ENCODE results near the gene TBX6.
"Not testable (repeated sequence)": the region's sequence is repeated elsewhere in the genome, so short reads cannot be mapped to it uniquely, and the experiment has no call there.

Gene TBX6

GRCh38 chr16:30065943-30066760 lies 25.6 kb downstream of the TBX6 start:
- peak; percentile 37 for DNase-seq (ENCODE audit: low read depth)

DNA sequence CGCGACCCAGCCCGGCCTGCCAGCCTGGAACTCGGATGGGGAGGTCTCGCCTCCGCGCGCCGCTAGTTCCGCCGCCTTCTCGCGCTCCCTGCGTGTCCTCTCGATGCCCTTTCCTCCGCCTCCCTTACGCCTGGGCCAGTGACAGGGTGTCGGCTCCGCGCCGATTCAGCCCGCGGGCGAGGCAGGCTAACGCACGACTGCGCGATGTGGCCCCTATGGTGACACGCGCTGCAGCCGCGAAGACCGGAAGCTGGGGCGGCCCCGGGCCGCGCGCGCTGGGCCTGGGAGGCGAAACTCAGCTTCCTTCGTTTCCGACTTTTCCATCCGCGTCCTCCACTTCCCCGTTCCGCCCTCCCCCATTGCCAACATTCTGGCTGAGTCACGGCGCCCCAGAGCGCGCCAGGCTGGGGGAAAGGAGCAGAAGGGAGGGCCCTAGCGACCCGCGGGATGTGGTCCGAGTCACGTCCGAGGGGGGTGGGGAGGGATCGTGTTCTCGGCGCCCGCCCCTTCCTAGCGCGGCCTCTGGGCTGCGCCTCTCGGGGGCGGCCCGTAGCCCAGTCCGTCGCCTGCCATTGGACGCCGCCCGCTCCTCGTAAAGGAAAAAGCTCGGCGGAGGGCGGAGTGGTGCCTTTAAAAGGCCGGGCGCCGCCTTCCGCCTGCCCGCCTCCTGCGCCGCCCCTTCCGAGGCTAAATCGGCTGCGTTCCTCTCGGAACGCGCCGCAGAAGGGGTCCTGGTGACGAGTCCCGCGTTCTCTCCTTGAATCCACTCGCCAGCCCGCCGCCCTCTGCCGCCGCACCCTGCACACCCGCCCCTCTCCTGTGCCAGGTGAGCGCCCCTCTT lies 26.4 kb downstream of the TBX6 start, which contains the start of gene ALDOA:
TSS of gene ALDOA (plus strand) at position 659 of the 841 bp plus-strand sequence. CDS start 1,138 bp downstream, outside the sequence.
- DNase-seq (ENCODE audit: low read depth) = peak; percentile 99

DNA sequence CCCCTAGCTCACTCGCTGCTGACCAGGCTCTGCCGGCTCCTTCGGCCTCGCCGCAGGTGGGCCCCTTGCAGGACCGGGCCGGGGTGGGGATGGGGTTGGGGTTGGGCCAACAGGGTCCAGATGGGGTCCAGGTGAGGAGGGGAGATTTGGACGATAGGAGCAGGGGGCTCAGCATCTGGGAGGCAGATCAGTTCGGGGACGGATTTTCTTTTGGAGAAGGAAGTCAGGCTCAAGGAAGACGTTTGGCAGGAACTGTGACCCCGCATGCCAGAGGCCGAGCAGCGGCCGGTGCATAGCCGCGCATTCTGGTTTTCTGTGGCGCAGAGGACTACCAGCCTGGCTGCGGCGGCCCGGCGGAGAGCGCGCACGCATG lies 27.0 kb downstream of the TBX6 start:
- no peak for DNase-seq (ENCODE audit: low read depth)

DNA sequence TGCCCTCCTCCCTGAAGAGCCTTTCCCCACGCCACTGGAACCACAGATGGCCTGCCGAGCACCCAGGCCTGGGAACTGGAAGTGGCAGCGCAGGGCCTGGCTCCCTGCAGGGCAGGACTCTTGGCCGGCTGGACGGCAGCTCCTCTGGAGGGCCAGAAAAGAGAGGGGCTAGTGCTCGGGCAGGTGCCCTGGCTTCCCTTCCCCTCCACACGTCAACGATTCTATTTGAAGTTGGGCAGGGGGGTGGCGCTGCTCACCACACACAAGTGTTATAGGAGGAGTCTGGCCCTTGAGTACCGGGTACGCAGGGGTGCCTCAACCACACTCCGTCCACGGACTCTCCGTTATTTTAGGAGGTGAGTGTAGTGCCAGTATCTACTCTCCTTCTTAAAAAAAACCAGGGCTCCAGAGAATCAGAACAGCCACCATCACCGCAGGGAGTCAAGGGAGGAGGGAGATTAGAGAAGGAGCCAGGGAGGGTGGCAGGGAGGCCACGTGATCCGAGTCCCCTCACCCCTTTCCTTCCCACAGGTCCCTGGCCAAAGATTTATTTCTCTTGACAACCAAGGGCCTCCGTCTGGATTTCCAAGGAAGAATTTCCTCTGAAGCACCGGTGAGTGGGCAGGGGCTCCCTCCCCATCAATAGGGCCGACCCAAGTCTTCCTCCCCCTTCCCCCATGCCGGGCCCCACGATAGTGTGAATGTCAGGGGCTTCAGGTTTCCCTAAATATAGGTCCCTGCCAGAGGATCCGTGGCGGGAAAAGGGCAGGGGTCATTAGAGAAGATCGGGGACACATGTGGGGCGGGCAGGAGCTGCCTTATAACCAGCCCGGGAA lies 27.6 kb downstream of the TBX6 start:
- DNase-seq (ENCODE audit: low read depth) = no peak

- no peak for DNase-seq (ENCODE audit: low read depth)
These were observed 28.3 kb downstream of the TBX6 start for GRCh38 chr16:30063278-30063892.

GRCh38 chr16:30060836-30061554 lies 30.7 kb downstream of the TBX6 start:
- DNase-seq (ENCODE audit: low read depth) = no peak

DNA sequence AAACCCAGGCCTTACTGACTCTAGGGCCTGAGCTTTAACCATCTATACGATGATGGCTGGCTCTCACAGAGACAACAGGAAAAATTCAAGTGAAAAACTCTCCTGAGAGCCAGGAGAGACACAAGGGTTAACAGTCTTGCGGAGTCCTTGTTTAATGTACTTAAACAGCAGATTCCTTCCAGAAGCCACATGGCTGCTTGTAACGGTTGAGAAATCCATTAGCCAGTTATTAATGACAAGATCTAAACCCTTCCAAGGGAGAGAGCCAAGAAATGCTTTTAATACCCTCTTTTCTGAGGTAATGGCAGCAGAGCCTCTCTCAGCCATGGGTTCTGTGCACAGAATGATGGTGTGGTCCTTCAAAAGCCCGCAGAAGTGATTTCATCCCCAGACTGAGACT lies 31.4 kb downstream of the TBX6 start:
- no peak for DNase-seq (ENCODE audit: low read depth)

DNA sequence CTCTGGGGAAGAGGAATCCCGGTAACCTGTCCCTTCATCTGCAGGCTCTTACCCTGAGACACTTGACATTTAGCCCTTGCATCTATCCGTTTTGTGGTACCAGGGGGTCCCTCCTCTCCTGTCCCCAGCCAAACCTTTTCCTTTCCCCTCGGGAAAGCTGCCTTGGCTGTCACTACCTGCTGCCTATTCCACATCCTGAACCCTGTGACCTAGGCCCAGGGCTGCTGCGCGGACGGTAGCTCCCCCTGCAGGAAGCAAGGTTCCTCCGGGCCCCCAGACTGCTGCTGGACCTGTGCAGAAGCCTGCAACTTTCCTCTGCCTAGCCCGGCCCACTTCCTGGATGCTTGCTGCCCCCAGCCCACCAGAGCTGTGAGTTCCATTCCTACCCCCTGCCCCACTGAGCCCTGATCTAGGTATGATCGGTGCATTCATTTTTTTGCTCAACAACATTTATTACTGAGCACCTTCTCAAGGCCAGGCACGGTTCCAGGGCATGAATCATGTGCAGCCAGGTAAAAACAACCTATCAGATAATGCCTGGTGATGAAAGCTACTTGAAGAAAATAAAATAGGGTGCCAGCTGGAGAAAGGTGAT lies 36.7 kb downstream of the TBX6 start:
- DNase-seq (ENCODE audit: low read depth) = no peak

GRCh38 chr16:30054451-30054850 lies 37.3 kb downstream of the TBX6 start:
- no peak for DNase-seq (ENCODE audit: low read depth)

DNA sequence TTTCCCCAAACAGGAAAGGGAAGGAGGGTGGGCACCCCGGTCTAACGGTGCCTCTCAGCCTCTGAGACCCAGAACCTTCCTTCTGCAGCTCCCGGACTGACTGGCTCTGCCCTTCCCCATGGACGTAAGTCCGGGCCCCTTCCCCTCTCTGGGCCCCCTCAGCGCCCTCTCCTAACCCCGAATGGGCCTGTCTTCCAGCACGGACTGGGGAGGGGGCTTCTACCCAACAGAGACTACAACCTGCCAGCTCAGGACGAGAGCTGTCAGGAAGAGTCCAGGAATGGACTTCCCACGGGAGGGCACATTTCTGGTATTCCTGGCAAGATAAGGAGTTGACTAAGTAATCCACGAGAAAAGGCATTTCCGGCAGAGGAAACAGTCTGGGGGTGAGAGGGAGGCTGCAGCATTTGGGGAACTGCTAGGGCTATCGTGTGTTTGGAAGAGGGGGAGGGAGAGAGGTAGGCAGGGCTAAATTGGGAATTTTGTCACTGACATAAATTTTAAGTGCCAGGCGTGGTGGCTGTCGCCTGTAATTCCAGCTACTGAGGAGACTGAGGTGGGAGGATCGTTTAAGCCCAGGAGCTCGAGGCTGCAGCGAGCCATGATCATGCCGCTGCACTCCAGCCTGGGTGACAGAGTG lies 38.2 kb downstream of the TBX6 start:
- no peak for DNase-seq (ENCODE audit: low read depth)

- DNase-seq (ENCODE audit: low read depth) = peak; percentile 79
These were observed 38.9 kb downstream of the TBX6 start for GRCh38 chr16:30052671-30053372.

DNA sequence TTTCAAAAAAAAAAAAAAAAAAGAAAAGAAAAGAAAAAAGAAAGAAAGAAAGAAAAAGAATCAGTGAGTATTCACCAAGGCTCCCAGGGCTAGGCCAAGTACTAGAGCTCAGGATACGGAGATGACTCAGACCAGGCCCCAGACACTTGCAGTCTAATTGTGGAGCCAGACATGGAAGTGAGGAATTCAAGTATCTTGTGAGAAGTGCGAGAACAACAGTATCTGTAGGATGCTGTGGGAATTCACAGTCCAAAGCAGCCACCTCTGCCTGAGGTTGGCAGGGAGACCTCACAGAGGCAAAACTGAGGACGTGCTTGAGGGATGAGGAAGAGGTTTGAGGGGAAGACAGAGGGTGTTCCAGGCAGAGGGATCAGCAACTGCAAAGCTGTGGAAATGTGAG lies 40.2 kb downstream of the TBX6 start:
- DNase-seq (ENCODE audit: low read depth) = no peak

- DNase-seq (ENCODE audit: low read depth) = no peak
These were observed 41.9 kb downstream of the TBX6 start for GRCh38 chr16:30049871-30050270.

GRCh38 chr16:30046588-30046987 lies 45.1 kb downstream of the TBX6 start:
- no peak for DNase-seq (ENCODE audit: low read depth)

- no peak for DNase-seq (ENCODE audit: low read depth)
These were observed 45.5 kb downstream of the TBX6 start for GRCh38 chr16:30046178-30046577.

- DNase-seq (ENCODE audit: low read depth) = no peak
These were observed 49.9 kb downstream of the TBX6 start for GRCh38 chr16:30041841-30042240.

DNA sequence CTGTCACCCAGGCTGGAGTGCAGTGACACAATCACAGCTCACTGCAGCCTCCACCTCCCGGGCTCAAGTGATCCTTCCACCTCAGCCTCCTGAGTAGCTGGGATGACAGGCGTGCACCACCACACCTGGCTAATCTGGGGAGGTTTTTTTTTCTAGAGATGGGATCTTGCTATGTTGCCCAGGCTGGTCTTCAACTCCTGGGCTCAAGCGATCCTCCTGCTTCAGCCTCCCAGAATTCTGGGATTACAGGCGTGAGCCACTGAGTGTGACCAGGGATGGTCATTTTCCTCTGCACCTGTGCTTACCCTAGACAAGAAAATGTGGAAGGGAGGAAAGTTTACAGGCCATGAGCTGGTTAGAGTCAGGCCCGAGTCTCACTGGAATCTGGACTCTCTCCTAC lies 51.0 kb downstream of the TBX6 start:
- DNase-seq (ENCODE audit: low read depth) = not testable (repeated sequence)

DNA sequence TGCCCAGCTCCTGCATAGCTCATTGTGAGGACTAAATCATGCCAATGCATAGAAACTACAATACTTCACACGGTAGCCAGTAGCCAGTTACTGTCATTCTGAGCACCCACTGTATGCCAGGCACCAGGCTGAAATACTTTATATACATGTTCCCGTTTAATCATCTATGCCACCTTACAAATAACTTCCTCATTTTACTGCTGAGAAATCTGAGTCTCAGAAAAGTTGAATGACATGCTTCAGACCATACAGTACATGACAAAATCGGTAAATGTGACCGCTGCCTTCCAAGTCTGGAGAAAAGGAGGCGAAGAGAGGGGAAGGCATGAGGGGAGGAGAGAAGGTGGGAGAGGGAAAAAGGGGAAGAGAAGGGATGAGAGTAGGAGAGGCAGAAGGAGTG lies 51.5 kb downstream of the TBX6 start:
- DNase-seq (ENCODE audit: low read depth) = no peak

Data from stromal cell of bone marrow (primary cell).